8988T (cell line): ENCODE data around the gene FOXA2.
"Not testable (repeated sequence)": the region's sequence is repeated elsewhere in the genome, so short reads cannot be mapped to it uniquely, and the experiment has no call there.

ENCODE experiments used
- DNase-seq: peaks from one replicate; pipeline ENCODE4 v3.0.0; 2011

Gene FOXA2

DNA sequence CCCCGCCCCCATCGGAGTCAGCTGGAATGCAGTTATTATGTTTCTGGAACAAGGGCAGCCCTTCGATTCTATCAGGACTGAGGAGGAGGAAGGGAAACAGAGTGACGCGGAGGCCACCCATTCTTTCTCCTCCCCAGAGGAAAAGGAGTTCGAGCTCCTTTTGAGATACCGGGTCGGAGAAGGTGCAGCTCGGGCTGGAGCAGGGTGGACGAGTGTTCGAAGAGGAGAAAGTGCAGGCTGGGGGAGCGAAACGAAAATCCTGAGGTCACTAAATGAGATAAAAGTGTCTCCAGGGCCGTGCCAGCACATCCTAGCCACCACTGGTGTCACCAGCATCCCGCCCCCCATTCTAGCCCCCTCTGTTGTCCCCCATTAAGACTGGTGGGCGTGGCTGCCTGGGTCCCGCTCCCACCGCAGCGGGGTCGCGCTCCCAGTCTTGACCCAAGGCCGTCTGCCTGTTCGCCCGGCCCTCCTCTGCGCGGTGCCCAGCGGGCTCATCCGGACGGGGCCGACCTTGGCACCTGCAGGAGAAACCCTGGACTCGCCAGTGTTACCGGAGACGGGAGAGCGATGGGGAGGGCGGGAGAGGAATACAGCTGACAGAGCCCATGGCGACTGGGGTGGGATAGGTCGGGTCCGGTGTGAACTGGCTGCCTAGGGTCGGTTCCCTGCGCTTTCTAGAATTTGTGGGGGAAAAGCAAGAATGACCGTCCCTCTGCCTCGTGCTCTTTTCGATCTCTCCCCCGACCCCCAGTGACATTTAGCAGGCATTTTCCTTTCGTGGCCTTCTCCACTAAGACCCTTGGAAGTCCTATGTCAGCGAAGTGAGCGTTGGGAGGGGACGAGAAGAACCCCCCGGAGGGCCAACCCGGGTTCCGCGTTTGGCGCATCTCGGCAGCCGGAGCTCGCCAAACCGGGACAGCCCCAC lies 16.2 kb downstream of the FOXA2 start:
- DNase-seq: no peak

GRCh38 chr20:22566876-22567658 lies 17.3 kb downstream of the FOXA2 start:
- no peak for DNase-seq

DNA sequence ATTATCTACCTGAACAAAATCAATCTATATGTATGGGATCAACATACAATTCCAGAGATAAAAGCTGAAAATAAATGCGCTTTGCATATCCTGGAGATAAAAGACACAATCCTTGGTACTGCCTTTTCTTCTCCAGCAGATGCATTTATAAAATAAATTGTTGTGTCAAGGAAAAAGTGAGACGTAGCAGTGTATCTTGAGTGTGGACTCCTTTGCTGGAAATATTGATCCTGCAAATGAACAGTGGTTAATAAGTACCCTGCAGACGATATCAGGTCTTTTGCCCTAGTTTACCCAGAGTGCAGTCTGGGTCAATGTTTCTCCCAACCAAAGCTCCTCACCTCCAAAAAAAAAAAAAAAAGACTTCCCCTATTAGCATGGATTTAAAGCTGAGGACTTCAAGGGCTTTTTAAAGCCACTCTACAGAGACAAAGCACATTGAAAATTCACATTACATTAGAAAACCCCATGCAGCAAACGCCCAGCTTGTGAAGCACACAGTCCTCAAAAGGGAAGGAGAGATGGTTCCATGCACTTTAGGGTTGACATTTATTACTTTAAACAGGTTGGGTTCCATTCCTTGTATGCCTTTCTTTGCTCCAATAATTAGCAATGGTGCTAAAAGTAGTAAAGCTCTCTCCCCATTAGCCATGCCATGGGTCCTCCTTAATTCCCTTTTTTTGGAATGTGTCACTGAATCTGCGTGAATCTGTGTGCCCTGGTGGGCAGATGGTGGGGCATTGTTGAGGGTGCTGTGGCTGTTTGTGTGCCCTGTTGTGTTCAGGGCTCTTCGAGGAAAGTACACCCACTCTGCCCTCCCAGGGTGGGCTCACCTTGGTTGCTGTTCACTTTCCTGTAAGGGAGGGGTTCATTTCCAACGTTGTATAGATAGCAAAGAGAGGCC lies 21.1 kb downstream of the FOXA2 start:
- no peak for DNase-seq

- DNase-seq: no peak
Observed at GRCh38 chr20:22562620-22563019, 21.8 kb downstream of the FOXA2 start.

DNA sequence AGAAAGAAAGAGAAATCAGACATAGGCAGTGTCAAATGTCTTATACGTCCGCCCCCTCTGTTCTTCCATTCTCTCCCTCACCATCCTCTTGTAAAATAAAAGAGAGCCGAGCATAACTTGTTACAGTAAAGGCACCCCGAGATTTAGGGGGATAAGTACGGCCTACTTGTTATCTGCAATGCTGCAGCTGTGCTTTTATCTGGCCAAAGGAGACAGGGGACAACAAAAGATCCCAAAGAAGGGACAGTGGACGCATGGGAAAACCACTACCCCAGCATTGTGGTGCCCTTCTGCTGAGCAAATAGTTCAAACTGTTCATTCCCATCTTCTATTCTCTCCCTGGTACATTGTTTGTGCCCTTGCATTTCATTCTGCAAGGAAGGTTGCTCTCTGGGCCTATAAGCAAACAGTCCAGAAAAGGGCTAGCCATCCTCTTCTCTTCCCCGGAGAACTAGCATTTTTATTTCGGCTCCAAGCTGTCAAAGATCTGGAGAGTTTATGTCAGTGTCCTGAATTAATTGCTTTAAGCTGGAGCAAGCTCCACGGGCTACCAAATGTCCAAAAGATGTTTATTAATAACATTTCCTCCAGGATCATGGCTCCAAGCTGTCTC lies 22.3 kb downstream of the FOXA2 start:
- no peak for DNase-seq

DNA sequence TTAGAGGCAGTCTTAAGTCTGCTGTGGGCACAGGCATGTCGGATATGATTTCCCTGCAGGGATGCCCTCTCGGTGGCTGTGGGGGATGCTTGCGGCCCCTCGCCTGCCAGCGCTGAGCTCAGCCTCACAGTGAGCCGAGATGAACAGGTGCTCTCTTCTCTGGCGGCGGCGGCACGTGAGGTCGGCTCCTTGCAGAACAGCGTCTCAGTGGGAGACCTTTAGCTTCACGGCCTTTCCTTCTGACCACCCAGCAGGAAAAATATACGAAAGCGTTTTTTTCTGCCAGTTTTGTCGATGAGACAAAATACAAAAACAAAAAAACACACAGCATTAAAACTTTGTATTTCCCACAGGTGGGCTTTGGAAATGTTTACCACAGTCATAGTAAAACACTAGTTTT lies 23.6 kb downstream of the FOXA2 start:
- DNase-seq: no peak

GRCh38 chr20:22559711-22560318 lies 24.6 kb downstream of the FOXA2 start:
- no peak for DNase-seq

DNA sequence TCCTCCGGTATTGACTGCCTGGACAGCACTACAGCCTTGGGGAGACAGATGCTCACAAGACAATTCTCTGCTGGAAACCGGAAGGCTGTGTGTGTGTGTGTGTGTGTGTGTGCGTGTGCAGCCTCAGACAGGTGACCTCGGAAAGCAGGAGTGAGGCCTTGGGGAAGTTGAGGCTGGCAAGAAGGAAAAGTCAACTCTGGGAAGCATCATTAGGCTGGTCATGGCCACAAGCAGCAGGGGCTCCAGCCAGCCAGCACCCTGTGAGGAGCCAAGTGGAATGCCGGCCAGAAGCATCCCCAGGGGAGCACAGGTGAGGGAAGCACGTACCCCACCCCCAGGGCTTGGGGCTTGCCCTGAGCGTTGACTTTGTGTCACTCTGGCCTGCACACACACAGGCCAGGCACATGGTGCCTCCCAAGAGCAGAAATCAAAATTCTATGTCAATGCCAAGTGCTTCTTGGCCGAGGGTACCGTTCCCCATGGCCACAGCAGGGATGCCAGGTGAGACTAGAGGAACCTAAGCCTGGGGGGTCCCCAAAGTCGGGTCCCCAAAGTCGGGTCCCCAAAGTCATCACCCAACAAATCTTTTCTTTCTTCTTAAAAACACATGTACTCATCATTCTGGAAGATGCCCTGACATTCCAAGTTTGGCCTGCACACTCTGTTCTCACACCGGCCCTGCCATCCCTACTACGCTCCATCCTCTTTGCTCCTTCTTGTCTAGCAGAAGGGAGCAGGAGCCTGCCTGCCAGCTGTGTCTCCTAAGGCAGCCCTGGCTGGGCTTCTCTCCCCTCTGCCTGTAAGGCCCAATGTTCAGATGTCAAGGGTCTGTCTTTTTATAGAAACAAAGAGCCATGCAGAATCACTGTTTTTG lies 26.7 kb downstream of the FOXA2 start:
- DNase-seq: no peak

GRCh38 chr20:22556565-22557056 lies 27.8 kb downstream of the FOXA2 start:
- no peak for DNase-seq

GRCh38 chr20:22555791-22556564 lies 28.4 kb downstream of the FOXA2 start:
- DNase-seq: no peak

GRCh38 chr20:22554391-22554790 lies 30.0 kb downstream of the FOXA2 start:
- DNase-seq: no peak

DNA sequence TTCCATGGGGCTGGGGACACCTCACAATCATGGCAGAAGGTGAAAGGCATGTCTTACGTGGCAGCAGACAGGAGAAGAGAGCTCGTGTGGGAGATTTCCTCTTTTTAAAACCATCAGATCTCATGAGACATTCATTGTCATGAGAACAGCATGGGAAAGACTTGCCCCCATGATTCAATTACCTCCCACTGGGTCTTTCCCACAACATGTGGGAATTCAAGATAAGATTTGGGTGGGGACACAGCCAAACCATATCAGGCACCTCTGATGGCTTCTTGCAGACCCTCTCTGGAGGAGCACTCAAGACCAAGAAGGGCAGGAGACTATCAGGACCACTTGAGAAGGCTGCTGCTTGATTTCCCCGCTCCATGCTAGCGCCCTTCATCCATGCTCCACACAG lies 33.9 kb downstream of the FOXA2 start:
- DNase-seq: not testable (repeated sequence)

- no peak for DNase-seq
Observed at GRCh38 chr20:22548040-22548439, 36.3 kb downstream of the FOXA2 start.

DNA sequence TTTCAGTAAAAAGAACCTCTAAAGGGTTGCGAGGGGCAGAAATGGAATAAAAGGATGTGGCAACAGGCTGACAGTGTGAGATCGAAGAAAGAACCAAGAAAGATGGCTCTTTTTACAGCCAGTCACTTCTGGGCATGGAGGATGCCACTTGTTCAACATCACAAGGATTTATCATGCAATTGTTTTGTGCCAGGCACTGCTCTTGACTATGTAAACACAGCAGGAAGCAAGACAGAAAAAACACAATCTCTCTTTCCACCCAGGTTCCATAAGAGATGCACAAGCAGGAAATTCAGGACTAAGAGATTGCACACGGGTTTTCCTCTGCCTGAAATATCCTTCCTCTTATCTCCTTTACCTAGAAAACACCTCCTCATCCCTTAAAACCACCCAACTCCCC lies 38.0 kb downstream of the FOXA2 start:
- no peak for DNase-seq

DNA sequence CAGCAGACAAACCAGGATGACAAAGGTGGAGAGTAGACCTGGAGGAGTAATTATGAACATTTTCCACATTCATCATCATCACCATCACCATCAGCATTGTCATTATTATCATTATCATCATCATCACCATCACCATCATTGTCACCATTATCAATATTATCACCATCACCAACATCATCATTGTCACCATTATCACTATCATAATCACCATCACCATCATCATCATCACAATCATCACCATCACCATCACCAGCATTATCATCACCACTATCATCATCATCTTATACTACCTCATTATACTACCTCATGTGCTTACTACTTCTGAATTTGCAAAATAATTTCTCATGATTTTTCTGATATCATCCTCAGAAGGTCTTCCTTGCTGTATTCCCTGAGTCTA lies 39.3 kb downstream of the FOXA2 start:
- DNase-seq: no peak

DNA sequence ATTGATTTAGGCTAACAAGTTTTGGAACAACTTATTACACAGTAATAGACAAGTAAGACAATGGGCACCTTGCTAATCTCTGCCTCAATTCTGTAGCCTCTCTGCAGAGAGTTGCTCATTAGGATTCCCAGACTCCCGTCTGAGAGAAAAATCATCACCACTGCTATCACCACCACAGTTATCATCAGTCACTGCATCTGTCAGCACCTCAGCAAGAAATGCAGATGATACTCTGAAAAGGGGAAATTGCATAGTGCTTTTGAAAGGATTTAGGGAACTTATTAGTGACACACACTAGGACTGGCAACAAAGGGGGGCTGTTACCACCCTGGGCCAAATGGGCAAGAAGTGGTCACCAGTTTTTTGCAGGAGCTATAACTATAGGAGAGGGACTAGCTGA lies 39.9 kb downstream of the FOXA2 start:
- DNase-seq: no peak

DNA sequence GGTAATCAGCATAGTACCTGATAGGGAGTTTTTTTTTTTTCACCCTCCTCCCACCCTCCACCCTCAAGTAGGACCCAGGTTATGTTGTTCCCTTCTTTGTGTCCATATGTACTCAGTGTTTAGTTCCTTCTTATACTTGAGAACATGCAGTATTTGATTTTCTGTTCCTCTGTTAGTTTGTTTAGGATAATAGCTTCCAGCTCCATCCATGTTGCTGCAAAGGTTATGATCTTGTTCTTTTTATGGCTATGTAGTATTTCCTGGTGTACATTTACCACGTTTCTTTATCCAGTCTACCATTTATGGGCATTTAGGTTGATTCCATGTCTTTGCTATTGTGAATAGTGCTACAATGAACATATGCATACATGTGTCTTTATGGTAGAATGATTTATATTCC lies 41.9 kb downstream of the FOXA2 start:
- DNase-seq: no peak

DNA sequence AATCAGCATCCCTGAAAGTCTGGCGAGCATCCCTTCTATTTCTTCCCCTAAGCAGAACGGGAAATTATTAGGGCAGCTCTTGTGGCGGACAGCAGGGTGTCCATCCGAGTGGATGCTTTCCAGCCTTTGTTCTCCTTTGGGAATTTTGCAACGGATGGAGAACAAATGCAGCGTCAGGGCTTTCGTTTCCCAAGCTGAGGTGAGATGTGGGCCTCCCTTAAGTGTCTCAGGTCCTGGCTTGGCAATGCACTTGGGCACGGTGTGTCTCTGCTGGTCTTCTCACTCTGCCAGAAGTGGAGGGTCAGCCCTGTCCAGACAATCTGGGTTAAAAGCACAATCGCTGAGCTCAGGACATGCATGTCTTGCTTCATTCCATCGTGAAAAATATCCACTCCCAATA lies 43.5 kb downstream of the FOXA2 start:
- no peak for DNase-seq

- no peak for DNase-seq
Observed at GRCh38 chr20:22536956-22537756, 47.2 kb downstream of the FOXA2 start.
